ENCODE measurements around the gene IKZF3. TPM values are rescaled to one million over a fixed set of nuclear protein-coding genes. Genes with fewer than 3 reads are reported as not detected.

IKZF3 gene
- polyA plus RNA-seq, 1 of the 3 experiments (the other 2 are of a cell fraction): not detected

- no peaks in the 10 kb centered on the region for H3K4me1 ChIP-seq (ENCODE audit: control insufficient read depth in 1 of 2, insufficient read depth in 2 of 2, low read depth in 1 of 2, low read length in 1 of 2)
- no peak overlapping the region for H3K4me3 ChIP-seq (ENCODE audit: low read depth in 2 of 2, low read length in 1 of 2)
- TF ChIP-seq PBX3 (IDR thresholded peaks at IDR 0.05) (no peak), CHD2 (IDR thresholded peaks at IDR 0.05; ENCODE audit: low read length, partially characterized antibody) (no peak), ZBTB33 (IDR thresholded peaks at IDR 0.05; ENCODE audit: borderline replicate concordance, low read depth) (no peak), SIN3A (IDR thresholded peaks at IDR 0.05; ENCODE audit: borderline replicate concordance, low read depth, low read length) (no peak), NFIC (IDR thresholded peaks at IDR 0.05; ENCODE audit: borderline replicate concordance) (no peak), TEAD4 (IDR thresholded peaks at IDR 0.05; ENCODE audit: borderline replicate concordance, insufficient read depth) (no peak), REST (IDR thresholded peaks at IDR 0.05; ENCODE audit: low read depth, low read length) (no peak), ELF1 (IDR thresholded peaks at IDR 0.05) (no peak), FOXM1 (IDR thresholded peaks at IDR 0.05; ENCODE audit: low read depth) (no peak), RXRA (IDR thresholded peaks at IDR 0.05; ENCODE audit: borderline replicate concordance, low read depth) (no peak)
- POLR2A ChIA-PET: no interaction called here
- H2AFZ ChIP-seq (ENCODE audit: low read depth): no peak overlapping the region
- no peaks in the 10 kb centered on the region for H3K9me3 ChIP-seq
- CTCF ChIA-PET: no interaction called here
- H3K9me2 ChIP-seq: no peaks in the 10 kb centered on the region
- no peaks in the 10 kb centered on the region for H3F3A ChIP-seq (replicated peaks; ENCODE audit: insufficient read depth)
- DNase-seq: no peak
- H4K20me1 ChIP-seq (ENCODE audit: insufficient read depth): no peaks in the 10 kb centered on the region
- no peaks in the 10 kb centered on the region for H3K79me2 ChIP-seq (ENCODE audit: insufficient read depth)
- 18% methylated on average over 11 of the region's 11 CpGs for WGBS (ENCODE audit: low lambda C conversion rate)
- no peak overlapping the region for H3K27ac ChIP-seq (ENCODE audit: low read depth in 2 of 2, low read length in 1 of 2)
- no peaks in the 10 kb centered on the region for H3K36me3 ChIP-seq (replicated peaks in 1 of 2; ENCODE audit: control insufficient read depth in 1 of 2, insufficient read depth in 2 of 2, low read length in 1 of 2)
- no peak overlapping the region for H3K9ac ChIP-seq
- H3K4me2 ChIP-seq: no peak overlapping the region
- peaks cover 49% of the 10 kb centered on the region for H3K27me3 ChIP-seq (ENCODE audit: insufficient read depth)
Measured at GRCh38 chr17:39813631-39814030, 50.5 kb downstream of the IKZF3 start.

- Histone ChIP-seq H3K9ac (no peak overlapping the region), H4K20me1 (ENCODE audit: insufficient read depth) (no peaks in the 10 kb centered on the region), H3K9me3 (no peaks in the 10 kb centered on the region), H3K4me3 (ENCODE audit: low read depth in 2 of 2, low read length in 1 of 2) (no peak overlapping the region), H3K4me1 (ENCODE audit: control insufficient read depth in 1 of 2, insufficient read depth in 2 of 2, low read depth in 1 of 2, low read length in 1 of 2) (no peaks in the 10 kb centered on the region), H3K36me3 (replicated peaks in 1 of 2; ENCODE audit: control insufficient read depth in 1 of 2, insufficient read depth in 2 of 2, low read length in 1 of 2) (no peaks in the 10 kb centered on the region), H3K79me2 (ENCODE audit: insufficient read depth) (no peaks in the 10 kb centered on the region), H3K27me3 (ENCODE audit: insufficient read depth) (peaks cover 59% of the 10 kb centered on the region), H3F3A (replicated peaks; ENCODE audit: insufficient read depth) (no peaks in the 10 kb centered on the region), H3K4me2 (no peak overlapping the region), H2AFZ (ENCODE audit: low read depth) (no peak overlapping the region), H3K9me2 (no peaks in the 10 kb centered on the region), H3K27ac (ENCODE audit: low read depth in 2 of 2, low read length in 1 of 2) (no peak overlapping the region)
- WGBS (ENCODE audit: low lambda C conversion rate): 16% methylated on average over 6 of the region's 6 CpGs
- CTCF ChIA-PET: interaction anchor here (0.7 kb wide), 1 partner anchor 8 kb away, joined by 3 read pairs; no protein-coding TSS in a partner anchor
- POLR2A ChIA-PET: no interaction called here
- DNase-seq: no peak
- TF ChIP-seq EP300 (IDR thresholded peaks at IDR 0.05; ENCODE audit: borderline replicate concordance in 1 of 2, low read depth in 1 of 2, low read length in 1 of 2): no peak
- no peak for TF ChIP-seq ZBTB33 (IDR thresholded peaks at IDR 0.05; ENCODE audit: borderline replicate concordance, low read depth)
- TF ChIP-seq ELF1 (IDR thresholded peaks at IDR 0.05): no peak
- no peak for TF ChIP-seq TEAD4 (IDR thresholded peaks at IDR 0.05; ENCODE audit: borderline replicate concordance, insufficient read depth)
- no peak for TF ChIP-seq FOSL2 (IDR thresholded peaks at IDR 0.05; ENCODE audit: borderline replicate concordance, low read depth)
- TF ChIP-seq GATA2 (CRISPR knock-in tag; IDR thresholded peaks at IDR 0.05): no peak
- TF ChIP-seq EZH2phosphoT487 (IDR thresholded peaks at IDR 0.05; ENCODE audit: borderline replicate concordance, low read depth): no peak
- no peak for TF ChIP-seq CTCF (IDR thresholded peaks at IDR 0.05)
- no peak for TF ChIP-seq NFIC (IDR thresholded peaks at IDR 0.05; ENCODE audit: borderline replicate concordance)
Measured at GRCh38 chr17:39812466-39812865, 51.6 kb downstream of the IKZF3 start.

All from SK-N-SH (cell line).